T follicular helper cell (primary cell): ENCODE results near the gene ELL.
"Not testable (repeated sequence)": the region's sequence is repeated elsewhere in the genome, so short reads cannot be mapped to it uniquely, and the experiment has no call there.

ENCODE experiments used
- DNase-seq: peaks from one replicate; pipeline ENCODE4 v3.0.0-alpha.2; 2020; ENCODE audit warnings: low read depth
- total RNA-seq, 2 experiments: gene quantifications; one replicate each; lab custom pipeline; 2026; lab: John Stamatoyannopoulos, UW

ELL gene
- 45.1 to 67.6 reads per million in 2 experiments for total RNA-seq

DNA sequence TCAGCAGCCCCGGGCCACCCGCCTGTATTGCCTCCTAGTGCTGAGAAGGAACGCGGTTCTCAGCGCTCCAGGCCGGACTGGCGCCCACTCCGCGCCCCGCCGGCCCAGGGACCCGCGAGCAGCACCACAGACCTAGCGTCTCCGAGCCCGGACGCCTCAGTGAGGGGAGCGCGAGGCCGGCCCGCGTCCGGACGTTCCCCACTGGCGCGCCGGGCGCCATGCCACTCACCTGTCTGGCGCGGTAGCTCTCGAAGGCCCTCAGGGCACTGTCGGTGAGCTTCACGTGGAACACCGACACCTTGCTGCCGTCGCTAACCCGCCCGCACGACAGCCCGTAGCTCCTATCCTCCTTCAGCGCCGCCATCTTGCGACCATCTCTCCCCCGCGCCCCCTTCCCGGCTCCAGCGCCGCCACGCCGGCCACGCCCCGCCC, at the start of gene ELL:
TSS of gene ELL (minus strand) at position 379 of the 432 bp plus-strand sequence. CDS start at position 364, 15 bp downstream.
- no peak for DNase-seq

DNA sequence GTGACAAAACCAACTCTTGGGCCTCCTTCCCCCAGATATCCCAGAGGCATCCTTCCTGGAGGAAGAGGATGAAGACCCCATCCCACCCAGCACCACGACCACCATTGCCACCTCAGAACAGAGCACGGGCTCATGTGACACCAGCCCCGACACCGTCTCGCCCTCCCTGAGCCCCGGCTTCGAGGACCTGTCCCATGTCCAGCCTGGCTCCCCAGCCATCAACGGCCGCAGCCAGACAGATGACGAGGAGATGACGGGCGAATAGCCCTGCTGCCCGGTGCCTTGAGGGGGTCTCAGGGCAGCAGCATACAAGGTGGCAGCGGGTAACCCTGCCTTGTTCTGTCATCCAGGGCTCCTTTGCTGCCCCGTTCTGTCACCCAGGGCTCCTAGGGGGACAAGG, 46.5 kb upstream of the ELL start:
- DNase-seq = no peak

- no peak for DNase-seq
These were observed 45.1 kb upstream of the ELL start for GRCh38 chr19:18566953-18567352.

DNA sequence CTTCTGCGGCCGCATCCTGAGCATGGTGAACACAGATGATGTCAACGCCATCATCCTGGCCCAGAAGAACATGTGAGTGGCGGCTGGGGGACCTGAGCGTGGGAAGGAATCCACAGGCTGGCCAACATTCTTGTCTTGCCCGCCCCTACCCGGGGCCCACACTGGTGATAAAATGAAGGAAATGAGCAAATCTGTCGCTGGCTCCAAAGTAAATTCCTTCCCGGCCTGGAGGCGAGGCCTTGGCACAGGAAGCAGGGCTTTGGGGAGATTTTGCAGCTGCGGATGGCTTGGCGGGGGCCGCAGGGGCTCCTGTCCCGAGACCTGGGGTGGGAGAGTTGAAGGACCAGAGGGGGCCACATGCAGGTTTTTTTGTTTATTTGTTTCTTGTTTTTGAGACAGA, 40.2 kb upstream of the ELL start:
- DNase-seq = no peak

DNA sequence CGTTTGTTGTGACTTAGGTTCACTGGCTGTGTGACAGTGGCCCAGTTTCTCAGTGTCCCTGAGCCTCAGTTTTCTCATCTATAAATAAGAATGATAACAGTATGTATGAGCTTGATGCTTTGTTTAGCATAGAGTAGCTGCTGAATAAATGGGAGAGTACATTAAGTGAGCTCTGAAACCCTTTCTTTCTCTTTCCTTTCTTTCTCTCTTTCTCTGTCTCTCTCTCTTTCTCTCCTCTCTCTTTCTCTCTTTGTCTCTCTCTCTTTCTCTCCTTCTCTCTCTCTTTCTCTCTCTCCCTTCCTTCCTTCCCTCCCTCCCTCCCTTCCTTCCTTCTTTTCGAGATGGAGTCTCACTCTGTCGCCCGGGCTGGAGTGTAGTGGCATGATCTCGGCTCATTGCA, 37.8 kb upstream of the ELL start:
- no peak for DNase-seq

GRCh38 chr19:18558604-18559003, 36.7 kb upstream of the ELL start:
- DNase-seq = no peak

GRCh38 chr19:18558202-18558555, 36.3 kb upstream of the ELL start:
- no peak for DNase-seq

DNA sequence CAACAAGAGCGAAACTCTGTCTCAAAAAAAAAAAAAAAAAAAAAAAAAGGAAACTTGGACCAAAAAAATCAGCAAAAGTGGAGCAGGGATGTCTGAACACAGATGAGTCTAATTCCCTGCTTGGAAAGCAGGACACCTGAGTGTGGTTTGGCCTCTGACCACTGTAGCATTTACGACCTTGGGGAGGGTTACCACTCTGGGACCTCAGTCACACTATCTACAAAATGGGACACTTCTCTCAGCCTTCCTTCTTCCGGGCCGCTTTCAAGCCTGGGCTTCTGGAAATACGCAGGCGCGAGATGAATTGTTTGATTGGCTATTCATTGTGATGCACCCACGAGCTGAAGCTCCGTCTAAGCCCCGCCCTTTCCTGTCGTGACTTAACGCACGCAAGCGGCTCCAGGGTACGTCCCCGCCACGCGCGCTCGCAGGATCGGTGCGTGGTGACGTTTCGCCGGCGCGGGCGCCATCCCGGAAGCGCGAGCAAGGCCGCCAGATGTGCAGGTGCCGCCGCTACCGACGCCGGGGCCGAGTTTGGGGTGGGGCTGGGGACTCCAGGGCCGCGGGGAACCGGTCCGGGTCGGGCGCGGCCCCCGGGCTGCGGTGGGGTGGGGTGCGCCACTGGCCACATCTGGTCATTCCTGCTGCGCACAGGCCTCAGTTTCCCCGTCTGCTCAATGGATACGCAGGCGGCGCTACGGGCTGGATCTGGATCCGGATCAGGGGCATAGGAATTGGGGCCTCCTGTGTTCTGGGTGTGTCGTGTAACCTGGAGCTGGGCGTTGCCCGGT, 35.7 kb upstream of the ELL start, which contains the start of gene KXD1:
TSS of gene KXD1 (plus strand) at position 460 of the 791 bp plus-strand sequence. CDS start 4,187 bp downstream, outside the sequence.
- peak; percentile 97 for DNase-seq

DNA sequence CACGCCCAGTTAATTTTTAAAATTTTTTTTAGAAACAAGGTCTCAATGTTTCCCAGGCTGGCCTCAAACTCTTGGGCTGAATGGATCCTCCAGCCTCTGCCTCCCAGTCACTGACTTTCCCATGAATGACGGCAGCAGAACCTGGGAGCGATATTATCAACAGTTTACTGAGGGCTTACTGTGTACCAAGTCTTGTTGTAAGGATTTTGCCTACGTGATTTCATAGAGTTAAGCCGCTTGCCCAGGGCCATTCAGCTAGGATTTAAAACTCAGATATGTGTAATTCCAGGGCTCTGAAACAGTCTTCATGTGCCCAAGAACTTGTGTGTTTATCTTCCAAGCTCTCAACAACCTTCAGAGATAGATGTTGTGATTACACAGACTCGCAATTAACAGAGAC, 29.8 kb upstream of the ELL start:
- DNase-seq = no peak

DNA sequence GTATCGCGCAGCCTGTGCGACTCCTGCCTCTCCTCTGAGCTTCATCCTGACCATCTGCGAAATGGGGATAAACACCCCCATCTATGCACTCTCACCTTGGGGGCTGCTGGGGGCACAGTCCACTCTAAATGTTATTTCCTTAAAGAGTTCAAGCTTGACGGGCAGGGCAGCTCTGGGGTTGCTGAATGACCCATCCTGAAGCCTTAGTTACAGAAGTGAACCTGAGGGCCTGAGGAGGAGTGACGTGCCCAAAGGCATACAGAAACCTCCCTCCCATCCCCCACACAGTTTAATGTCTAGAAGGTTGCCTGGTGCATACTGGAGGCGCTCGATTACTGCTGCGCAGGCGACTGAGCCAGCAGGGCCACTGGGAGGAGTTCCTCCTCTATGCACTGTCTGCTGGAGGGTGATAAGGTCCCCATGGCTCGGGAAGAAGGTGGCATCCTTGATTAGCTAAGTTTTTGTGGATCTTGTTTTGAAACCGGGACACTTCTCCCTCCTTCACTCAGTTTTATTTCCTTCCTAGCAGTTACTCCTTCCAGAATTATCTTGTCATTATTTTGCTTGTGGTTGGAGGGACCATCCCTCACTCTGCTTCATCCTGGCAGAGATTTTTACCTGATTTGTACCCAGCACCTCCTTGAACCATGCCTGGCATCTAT, 22.1 kb upstream of the ELL start:
- DNase-seq = peak; percentile 71

DNA sequence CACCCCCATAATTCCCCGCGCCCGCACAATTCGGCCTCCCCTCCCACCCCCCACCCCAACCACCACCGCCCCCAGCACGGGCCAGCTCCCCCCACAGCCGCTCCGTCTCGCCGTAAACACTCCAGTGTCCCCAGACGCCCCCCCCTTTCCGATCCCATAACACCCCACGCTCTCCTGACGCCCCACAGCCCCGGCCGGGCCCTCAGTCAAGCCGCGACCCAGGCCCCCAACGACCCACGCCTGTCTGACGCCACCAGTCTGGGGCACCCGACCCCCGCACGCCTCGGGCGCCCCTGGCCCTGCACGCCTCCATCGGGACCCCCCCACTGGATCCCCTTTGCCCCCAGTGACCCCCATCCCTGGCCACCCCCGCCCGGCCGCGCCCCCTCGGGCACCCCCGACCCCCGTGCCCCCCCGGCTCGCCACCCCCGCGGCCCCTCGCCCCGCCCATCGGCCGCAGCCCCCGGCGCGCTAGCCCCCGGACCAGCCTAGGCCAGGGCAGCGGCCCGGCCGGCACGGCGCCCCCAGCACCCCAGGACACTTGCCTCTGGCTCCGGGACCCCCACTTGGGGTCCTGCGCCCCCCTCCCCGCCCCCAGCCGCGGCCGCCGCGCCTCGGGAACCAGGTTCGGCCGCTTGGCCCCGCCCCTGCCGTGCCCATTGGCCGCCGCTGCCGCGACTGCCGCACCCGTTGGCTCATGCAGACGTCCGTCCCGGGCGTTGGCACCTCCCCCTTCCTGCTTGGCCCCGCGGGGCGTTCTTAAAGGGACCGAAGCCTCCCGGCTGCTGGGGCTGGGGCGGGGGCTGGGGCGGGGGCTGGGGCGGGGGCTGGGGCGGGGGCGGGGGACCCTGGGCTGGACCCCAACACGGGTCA, 21.3 kb upstream of the ELL start, which contains the start of gene FKBP8:
TSS of gene FKBP8 (minus strand) at position 633 of the 873 bp plus-strand sequence. CDS start 1,603 bp downstream, outside the sequence.
- DNase-seq = peak; percentile 90

- DNase-seq = no peak
These were observed 20.4 kb upstream of the ELL start for GRCh38 chr19:18541992-18542940.

GRCh38 chr19:18541258-18541991, 19.6 kb upstream of the ELL start:
- no peak for DNase-seq

DNA sequence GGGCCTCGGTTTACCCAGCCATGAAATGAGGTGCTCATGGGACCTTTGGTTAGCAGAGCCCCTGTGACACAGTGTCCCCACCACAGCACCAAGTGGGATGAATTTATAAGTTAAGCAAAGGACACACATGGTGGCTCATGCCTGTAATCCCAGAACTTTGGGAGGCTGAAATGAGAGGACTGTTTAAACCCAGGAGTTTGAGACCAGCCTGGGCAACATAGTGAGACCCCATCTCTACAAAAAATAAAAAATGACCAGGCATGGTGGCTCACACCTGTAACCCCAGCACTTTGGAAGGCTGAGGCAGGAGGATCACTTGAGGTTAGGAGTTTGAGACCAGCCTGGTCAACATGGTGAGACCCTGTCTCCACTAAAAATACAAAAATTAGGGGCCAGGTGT, 18.3 kb upstream of the ELL start:
- not testable (repeated sequence) for DNase-seq

DNA sequence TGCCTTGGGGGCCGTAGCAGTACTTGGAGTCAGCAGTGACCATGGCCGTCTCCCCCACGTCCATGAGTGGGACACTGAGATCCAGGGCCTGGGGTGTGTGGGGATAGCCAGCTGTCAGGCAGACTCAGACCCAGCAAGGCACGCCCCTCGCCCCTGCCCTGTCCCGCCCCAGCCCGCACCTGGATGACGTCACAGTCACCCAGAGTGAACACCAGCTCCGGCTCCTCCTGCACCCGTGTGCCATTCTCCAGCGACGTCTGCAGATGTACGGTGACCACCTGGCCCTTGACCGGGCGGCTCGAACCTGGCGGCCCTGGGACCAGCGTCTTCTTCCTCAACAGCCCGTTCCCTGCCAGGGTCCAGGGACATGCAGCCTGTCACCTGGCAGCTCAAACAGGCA, 17.5 kb upstream of the ELL start:
- no peak for DNase-seq

GRCh38 chr19:18538115-18538514, 16.2 kb upstream of the ELL start:
- no peak for DNase-seq

DNA sequence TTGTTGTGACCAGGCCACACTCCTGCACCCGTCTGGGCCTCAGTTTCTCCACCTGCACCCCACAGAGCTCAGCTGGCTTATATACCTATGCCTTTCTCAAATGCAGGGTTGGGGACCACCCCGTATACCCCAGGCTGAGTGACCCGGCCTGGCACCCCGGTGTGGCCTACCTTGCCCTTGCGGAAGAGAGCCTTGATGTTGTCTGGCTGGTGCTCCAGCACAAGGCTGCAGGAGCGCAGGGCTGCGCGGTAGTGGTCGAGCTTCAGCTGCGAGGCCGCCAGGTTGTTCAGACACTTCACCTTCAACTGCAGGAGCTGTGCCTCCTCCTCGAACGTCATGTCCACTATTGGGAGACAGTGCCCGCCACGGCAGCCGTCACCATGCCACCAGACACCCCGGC, 15.6 kb upstream of the ELL start:
- DNase-seq = no peak

DNA sequence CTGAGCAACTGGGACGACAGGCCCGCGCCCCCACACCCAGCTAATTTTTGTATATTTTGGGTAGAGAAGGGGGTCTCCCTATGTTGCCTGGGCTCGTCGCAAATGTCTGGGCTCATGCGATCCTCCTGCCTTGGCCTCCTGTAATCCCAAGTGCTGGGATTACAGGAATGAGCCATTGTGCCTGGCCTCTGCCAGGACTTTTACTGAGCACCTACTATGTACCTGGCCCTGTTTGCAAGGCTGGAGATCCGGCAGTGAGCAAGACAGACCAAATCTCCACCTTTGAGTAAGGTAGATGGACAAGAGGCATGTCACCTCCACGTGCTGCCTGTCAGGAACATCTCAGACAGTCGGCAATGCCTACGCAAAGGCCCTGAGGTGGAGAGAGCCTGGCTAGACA, 14.6 kb upstream of the ELL start:
- DNase-seq = no peak

GRCh38 chr19:18533058-18533457, 11.2 kb upstream of the ELL start:
- DNase-seq = no peak

DNA sequence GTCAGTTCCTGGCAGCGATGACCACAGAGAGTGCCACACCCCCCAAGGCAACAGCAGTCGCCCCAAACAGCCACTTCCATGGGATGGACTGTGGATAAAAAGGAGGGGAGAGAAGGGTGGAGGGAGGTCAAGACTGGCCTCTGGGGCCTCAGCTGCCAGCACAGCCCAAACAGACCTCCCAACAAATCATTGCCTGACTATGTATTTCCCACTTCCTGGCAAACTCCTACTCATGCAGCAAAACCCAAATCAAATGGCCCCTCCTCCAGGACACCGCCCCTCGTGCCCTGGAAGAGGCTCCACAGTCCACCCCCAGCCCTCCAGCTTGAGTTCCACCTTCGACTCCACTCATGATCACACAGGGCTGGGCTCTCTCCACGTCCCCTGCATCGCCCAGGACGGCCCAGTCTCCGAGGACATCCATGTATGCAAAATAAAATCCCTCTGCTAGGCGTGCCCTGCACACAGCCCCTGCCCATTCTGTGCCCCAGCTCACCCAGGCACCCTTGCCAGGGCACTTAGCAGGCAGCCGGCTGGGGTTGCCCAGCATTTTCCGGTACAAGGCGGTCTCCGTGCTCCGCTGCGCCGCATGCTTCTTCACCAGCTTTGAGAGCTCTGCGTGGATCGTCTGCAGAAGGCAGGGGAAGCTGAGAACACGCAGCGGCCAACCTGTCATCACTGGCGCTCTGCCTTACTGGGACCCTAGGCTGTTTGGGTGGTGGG, 10.5 kb upstream of the ELL start:
- DNase-seq = no peak
